MM.1S (cell line): ENCODE results near the gene DLX3.

Source experiments
- CTCF ChIP-seq: fragments of 300-600 bp; sonication (generic); IDR thresholded peaks from 2 replicates; pipeline ENCODE4 v1.5.1; 2016; ENCODE audit warnings: antibody characterized with exemption, low read length, mixed read lengths
- EZH2 ChIP-seq: fragments of 300-600 bp; sonication (generic); optimal IDR thresholded peaks from 2 replicates; pipeline ENCODE3; 2017; ENCODE audit warnings: low read depth, mild to moderate bottlenecking, antibody characterized with exemption, low read length, mixed read lengths
- EZH2phosphoT487 ChIP-seq: fragments of 300-600 bp; sonication (generic); IDR thresholded peaks from 2 replicates; pipeline ENCODE4 v1.6.1; 2018; ENCODE audit warnings: antibody characterized with exemption, low read length

- TF ChIP-seq CTCF: no peak
- TF ChIP-seq EZH2: no peak
- no peak for TF ChIP-seq EZH2phosphoT487
Measured at GRCh38 chr17:49966767-49967166, 28.3 kb downstream of the DLX3 start.
